Brain microvascular endothelial cell (primary cell): ENCODE measurements around the gene CCDC167.

ENCODE experiments used
- DNase-seq: peaks from one replicate; pipeline ENCODE4 v3.0.0-alpha.2; 2020
- H3K27ac ChIP-seq: fragments of 250-450 bp; sonication (Bioruptor Pico); 2 replicates; pipeline ENCODE4 v1.5.1; 2020; ENCODE audit warnings: mild to moderate bottlenecking, moderate library complexity
- H3K27me3 ChIP-seq: fragments of 250-450 bp; sonication (Bioruptor Pico); replicated peaks from 2 replicates; pipeline ENCODE4 v1.5.1; 2020; ENCODE audit warnings: mild to moderate bottlenecking
- H3K36me3 ChIP-seq: fragments of 250-450 bp; sonication (Bioruptor Pico); replicated peaks from 2 replicates; pipeline ENCODE4 v1.5.1; 2020; ENCODE audit warnings: mild to moderate bottlenecking
- H3K4me3 ChIP-seq: 2 replicates; pipeline ENCODE4 v1.5.1; 2011; ENCODE audit warnings: low read depth, mild to moderate bottlenecking, control low read depth, low read length, moderate library complexity
- in situ Hi-C: cut with HindIII; loops from 2 replicates; pipeline ENCODE4 v1.10.0; 2017; ENCODE audit warnings: low sequenced_read_pairs, low pct_ligation_motif_present
- TF ChIP-seq, protein P1 (sequence below): IDR thresholded peaks from 2 replicates; pipeline ENCODE4 v1.5.1; 2011; ENCODE audit warnings: low read depth, mild to moderate bottlenecking, moderate library complexity, low read length, control low read depth, inconsistent platforms; ENCODE audit errors: missing control alignments

Gene CCDC167

DNA sequence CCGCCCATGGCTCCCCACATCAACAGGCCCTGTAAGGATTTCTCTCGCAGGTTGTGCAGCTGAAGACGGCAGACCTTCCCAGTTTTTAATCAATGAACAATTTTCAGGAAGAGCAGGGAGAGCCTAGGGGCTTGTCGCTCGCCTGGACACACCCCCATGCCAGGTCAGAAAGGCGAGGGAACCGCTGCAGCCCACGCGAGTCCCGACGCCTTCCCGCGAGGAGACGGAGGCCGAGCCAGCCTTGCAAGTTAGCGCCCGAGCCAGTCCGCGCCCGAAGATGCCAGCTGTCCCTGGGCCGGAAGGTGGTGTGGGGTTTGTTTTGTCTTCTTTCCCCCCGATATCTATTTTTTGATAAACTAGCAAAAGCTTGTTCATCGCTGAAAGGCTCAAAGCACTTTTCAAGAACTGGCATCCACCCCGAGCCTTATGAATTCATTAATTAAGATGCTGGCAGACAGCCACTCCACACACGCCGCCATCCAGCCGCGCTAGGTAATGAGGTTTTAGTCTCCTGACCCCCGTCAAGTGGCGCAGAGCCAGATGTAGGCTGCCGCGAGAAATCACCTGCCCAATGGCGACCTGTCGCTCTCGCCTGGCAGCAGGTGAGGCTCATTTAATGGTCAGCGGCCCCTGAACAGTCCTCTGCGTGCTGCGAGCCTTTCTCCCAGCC, 6.6 kb downstream of the CCDC167 start:
- no peaks in the 10 kb centered on the region for H3K36me3 ChIP-seq
- H3K27ac ChIP-seq, result no peak overlapping the region
- H3K4me3 ChIP-seq, result no peak overlapping the region
- no peak for DNase-seq
- in situ Hi-C loops, result no loop called here
- TF ChIP-seq, protein P1, sequence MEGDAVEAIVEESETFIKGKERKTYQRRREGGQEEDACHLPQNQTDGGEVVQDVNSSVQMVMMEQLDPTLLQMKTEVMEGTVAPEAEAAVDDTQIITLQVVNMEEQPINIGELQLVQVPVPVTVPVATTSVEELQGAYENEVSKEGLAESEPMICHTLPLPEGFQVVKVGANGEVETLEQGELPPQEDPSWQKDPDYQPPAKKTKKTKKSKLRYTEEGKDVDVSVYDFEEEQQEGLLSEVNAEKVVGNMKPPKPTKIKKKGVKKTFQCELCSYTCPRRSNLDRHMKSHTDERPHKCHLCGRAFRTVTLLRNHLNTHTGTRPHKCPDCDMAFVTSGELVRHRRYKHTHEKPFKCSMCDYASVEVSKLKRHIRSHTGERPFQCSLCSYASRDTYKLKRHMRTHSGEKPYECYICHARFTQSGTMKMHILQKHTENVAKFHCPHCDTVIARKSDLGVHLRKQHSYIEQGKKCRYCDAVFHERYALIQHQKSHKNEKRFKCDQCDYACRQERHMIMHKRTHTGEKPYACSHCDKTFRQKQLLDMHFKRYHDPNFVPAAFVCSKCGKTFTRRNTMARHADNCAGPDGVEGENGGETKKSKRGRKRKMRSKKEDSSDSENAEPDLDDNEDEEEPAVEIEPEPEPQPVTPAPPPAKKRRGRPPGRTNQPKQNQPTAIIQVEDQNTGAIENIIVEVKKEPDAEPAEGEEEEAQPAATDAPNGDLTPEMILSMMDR, result no peak
- H3K27me3 ChIP-seq, result no peaks in the 10 kb centered on the region

DNA sequence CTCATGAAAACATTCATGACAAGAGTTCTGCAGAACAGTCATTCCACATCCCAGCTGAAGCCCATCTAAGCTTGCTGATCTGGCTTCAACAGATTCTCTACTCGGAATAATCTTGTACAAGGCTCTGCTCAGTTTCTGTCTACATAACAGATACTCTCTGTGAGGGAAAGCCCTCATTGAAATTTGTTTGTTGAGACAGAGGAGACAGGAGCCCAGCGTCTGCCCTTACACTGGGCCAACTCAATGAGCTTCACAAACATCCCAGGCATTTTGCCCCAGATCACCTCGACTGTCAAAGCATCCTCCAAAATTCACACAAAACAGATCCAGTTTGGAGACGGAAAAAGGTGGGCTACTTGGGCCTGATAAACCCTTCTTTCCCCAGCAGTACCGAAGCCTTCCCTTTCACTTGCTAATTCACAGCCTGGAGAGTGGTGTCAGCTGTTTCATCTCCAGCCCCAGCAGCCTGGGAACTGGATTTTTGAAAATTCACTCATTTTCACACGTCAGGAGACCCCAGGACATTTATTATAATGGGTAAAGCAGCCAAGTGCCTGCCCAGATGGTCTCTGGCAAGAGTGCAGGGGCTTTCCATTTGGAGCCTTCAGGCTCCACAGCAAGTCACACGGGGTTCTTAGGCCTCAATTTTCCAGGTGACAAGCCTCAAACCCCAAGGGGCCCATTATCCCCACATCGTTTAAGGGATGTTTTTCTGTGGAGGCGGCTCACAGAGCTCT, 7.3 kb downstream of the CCDC167 start:
- in situ Hi-C loops, result no loop called here
- Histone ChIP-seq H3K27ac (no peak overlapping the region), H3K36me3 (no peaks in the 10 kb centered on the region), H3K4me3 (no peak overlapping the region), H3K27me3 (no peaks in the 10 kb centered on the region)
- TF ChIP-seq, protein P1, result no peak
- no peak for DNase-seq

DNA sequence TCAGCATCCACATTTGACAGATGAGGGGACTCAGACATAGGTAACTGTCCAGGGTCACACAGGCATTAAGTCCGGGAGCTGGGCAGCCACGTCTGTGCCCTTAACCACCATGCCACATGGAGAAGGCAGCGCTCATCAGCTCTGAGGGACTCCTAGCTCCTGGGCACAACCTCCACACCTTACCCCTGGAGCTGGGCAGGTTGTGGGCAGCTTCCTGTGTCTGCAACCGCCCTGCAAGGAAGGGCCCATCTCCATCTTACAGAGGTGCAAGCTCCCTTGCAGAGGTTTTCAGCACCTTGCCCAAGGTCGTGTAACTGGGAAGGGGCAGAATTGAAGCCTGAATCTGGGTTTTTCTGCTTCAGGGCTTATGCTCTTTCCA, 7.9 kb downstream of the CCDC167 start:
- DNase-seq, result no peak
- TF ChIP-seq, protein P1, result no peak
- Histone ChIP-seq H3K36me3 (no peaks in the 10 kb centered on the region), H3K27ac (no peak overlapping the region), H3K27me3 (no peaks in the 10 kb centered on the region), H3K4me3 (no peak overlapping the region)
- in situ Hi-C loops, result no loop called here

DNA sequence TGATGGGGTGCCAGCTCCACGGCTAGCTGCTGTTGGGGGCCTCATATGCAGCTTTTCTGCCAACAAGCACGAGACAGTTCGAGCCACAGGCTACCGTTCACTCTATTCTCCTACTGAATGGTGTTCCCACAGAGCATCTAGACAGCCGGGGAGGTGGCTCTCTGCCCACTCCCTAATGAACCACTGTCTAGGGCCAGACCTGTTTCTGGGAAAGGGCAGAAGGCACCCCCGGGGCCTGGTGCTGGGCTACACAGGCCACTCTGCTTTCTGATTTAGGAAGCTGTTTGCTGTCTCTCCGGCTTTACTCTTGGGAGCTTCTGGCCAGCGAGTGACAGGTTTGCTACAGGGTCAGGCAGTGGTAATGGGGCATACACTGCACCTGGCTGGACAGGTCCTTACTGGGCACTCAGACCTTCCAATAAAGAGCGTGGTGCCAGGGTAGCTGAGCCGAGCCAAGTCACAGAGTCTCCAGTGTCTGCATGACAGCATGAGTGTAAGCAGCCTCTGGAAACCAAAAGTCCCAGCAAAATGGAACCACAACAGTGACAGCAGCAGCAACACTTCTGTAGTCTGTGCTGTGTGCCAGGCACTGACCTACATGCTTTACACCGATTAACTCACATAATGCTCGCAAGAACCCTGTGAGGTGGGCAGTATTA, 8.4 kb downstream of the CCDC167 start:
- TF ChIP-seq, protein P1, result no peak
- no peak overlapping the region for H3K4me3 ChIP-seq
- no peaks in the 10 kb centered on the region for H3K36me3 ChIP-seq
- H3K27ac ChIP-seq, result no peak overlapping the region
- DNase-seq, result no peak
- no peaks in the 10 kb centered on the region for H3K27me3 ChIP-seq
- in situ Hi-C loops, result no loop called here

DNA sequence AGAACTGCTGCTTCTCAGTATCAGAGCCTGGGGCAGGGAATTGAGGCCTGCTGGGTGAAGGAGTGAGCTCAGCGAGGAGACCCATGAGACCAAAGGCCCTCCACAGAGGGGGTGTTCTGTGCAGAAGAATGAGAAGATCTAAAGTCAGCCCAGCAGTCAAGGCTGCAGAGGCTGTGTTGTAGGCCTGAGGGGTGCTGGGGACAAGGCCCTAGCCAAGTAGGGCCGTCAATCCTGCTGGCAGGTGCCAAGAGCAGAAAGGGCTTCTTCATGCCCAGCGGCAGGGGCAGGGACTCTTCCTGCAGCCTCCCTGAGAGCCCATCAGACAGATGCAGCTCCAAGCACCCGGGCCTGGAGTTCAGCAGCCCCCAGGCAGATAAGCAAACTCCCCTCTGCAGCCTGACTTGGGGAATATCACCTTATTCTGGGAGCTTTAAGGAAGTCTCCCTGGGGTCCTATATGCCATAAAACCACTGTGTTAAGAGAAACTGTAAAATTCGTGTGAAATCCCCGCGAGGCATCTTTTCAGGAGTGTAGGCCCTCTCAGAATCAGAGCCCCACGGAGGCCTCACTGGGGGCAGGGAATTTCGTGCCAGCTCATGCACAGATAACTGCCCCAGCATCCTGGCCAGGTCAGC, 9.0 kb downstream of the CCDC167 start:
- in situ Hi-C loops, result no loop called here

More for the DNA sequence above, 9.0 kb downstream of the CCDC167 start:
- Histone ChIP-seq H3K4me3 (no peak overlapping the region), H3K27ac (no peak overlapping the region), H3K36me3 (no peaks in the 10 kb centered on the region), H3K27me3 (no peaks in the 10 kb centered on the region)
- DNase-seq, result no peak
- TF ChIP-seq, protein P1, result no peak
